Ascending aorta (tissue), 2 donors: Measurements from ENCODE around the gene OR5H2. TPM values are rescaled to one million over a fixed set of nuclear protein-coding genes. Genes with fewer than 3 reads are reported as not detected.

Experiments
- DNase-seq, 2 donors: peaks; one replicate each; pipeline ENCODE4 v3.0.0-alpha.2; 2019; ENCODE audit warnings: low spot score in 2 of 2
- H3K27ac ChIP-seq, 2 donors: fragments of 200-600 bp; sonication (generic); one replicate each; pipeline ENCODE4 v1.5.1; 2016 to 2017; ENCODE audit warnings: mild to moderate bottlenecking in 1 of 2
- H3K27me3 ChIP-seq: fragments of 200-600 bp; sonication (generic); one replicate; pipeline ENCODE4 v1.5.1; 2017
- H3K36me3 ChIP-seq, 2 donors: fragments of 200-600 bp; sonication (generic); one replicate each; pipeline ENCODE4 v1.5.1; 2016
- H3K4me1 ChIP-seq, 2 donors: fragments of 200-600 bp; sonication (generic); one replicate each; pipeline ENCODE4 v1.5.1; 2016 to 2017; ENCODE audit warnings: mild to moderate bottlenecking in 1 of 2
- H3K4me3 ChIP-seq, 2 donors: fragments of 200-600 bp; sonication (generic); one replicate each; pipeline ENCODE4 v1.5.1; 2016 to 2017; ENCODE audit warnings: mild to moderate bottlenecking in 1 of 2
- H3K9me3 ChIP-seq, 2 donors: fragments of 200-600 bp; sonication (generic); one replicate each; pipeline ENCODE4 v1.5.1; 2016
- intact Hi-C: fragments of 100-400 bp; cut with DNase I; formaldehyde crosslinking; loops from one replicate; pipeline ENCODE4 v1.15.1; 2023
- total RNA-seq: library from RNA; depleted of rRNA; stranded (reverse); fragments of >200 nt; gene quantifications from one replicate; pipeline ENCODE4 v1.1.0, GENCODE V29; 2016
- TF ChIP-seq, protein P1 (sequence below), 3 experiments: fragments of 200-600 bp in 2 of 3; fragments of 450-650 bp in 1 of 3; sonication (generic) in 2 of 3; IDR thresholded peaks; one replicate each; pipeline ENCODE4 v1.5.1; 2016 to 2019; ENCODE audit warnings: antibody characterized with exemption in 3 of 3, mild to moderate bottlenecking in 1 of 3, moderate library complexity in 1 of 3

The OR5H2 gene
- total RNA-seq, 1 donor from 2014 or later: not detected

DNA sequence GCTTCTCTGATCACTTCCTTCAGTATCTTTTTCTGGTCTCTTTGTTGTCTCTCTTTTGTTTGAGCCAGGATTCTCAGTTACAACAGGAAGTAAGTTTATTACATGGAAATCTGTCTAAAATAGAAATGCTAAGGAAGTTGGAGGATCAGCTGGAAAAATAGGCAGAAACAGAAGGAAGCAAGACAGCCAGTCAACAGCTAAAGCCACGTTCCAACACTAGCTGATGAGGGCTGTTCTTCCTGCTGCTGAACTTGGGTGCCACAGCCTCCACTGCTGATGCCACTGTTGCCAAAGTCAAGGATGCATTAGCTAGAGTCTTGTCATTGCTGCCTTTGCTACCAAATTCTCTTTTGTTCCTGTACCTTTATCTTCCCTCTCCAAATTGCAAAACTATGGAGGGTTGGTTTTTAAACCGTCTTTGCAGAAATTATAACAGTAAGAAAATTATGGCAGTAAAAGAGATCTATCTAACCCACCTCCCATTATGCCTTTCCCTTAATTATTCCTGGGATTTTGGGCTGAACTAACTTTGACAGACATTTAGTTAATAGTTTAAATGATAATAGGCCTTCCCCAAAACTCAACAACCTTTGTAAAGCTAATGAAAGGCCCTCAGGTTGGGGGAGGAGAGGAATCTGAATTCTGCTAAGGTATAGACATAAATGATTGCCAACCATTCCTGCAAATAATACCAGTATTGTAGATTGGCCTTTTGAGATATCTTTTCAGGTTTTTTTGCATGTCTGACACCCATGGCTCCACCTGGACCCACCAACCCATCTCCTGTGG, 44.0 kb downstream of the OR5H2 start:
- H3K36me3 ChIP-seq: no peaks in the 10 kb centered on the region
- H3K9me3 ChIP-seq: no peaks in the 10 kb centered on the region
- H3K27ac ChIP-seq: no peak overlapping the region
- intact Hi-C loops: loop anchor here (5.0 kb wide), 1 partner anchor 284 kb away; no protein-coding TSS in a partner anchor
- TF ChIP-seq, protein P1, sequence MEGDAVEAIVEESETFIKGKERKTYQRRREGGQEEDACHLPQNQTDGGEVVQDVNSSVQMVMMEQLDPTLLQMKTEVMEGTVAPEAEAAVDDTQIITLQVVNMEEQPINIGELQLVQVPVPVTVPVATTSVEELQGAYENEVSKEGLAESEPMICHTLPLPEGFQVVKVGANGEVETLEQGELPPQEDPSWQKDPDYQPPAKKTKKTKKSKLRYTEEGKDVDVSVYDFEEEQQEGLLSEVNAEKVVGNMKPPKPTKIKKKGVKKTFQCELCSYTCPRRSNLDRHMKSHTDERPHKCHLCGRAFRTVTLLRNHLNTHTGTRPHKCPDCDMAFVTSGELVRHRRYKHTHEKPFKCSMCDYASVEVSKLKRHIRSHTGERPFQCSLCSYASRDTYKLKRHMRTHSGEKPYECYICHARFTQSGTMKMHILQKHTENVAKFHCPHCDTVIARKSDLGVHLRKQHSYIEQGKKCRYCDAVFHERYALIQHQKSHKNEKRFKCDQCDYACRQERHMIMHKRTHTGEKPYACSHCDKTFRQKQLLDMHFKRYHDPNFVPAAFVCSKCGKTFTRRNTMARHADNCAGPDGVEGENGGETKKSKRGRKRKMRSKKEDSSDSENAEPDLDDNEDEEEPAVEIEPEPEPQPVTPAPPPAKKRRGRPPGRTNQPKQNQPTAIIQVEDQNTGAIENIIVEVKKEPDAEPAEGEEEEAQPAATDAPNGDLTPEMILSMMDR (IDR thresholded peaks at IDR 0.05): no peak
- H3K27me3 ChIP-seq: no peaks in the 10 kb centered on the region
- no peaks in the 10 kb centered on the region for H3K4me1 ChIP-seq
- DNase-seq: no peak
- no peak overlapping the region for H3K4me3 ChIP-seq

- TF ChIP-seq, protein P1 (IDR thresholded peaks at IDR 0.05): no peak
- H3K27ac ChIP-seq: no peak overlapping the region
- no peaks in the 10 kb centered on the region for H3K4me1 ChIP-seq
- no peaks in the 10 kb centered on the region for H3K36me3 ChIP-seq
- intact Hi-C loops: loop anchor here (5.0 kb wide), 1 partner anchor 285 kb away; no protein-coding TSS in a partner anchor
- H3K27me3 ChIP-seq: no peaks in the 10 kb centered on the region
- H3K9me3 ChIP-seq: no peaks in the 10 kb centered on the region
- H3K4me3 ChIP-seq: no peak overlapping the region
- DNase-seq: no peak
Measured at GRCh38 chr3:98326945-98327344, 44.6 kb downstream of the OR5H2 start.

DNA sequence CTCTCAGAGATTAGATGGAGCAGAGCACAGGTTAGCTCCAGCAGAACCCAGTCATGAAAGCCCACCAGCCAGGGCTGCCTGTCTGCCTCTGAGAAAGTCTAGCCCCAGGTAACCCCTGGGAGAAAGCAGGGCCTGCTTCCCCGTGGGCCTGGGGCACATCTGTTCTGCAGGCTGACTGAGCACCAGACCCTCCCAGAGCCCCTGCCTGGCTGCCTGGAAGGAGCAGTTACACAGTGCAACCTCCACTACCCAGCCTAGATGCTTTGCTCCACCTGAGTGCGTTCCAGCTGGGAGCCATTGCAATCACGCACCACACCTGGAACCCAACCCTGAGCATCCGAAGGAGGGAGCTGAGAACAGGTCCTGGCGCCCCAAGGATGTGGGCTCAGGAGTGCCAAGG, 46.6 kb downstream of the OR5H2 start:
- intact Hi-C loops: loop anchor here (5.0 kb wide), 1 partner anchor 287 kb away; no protein-coding TSS in a partner anchor
- Histone ChIP-seq H3K4me3 (no peak overlapping the region), H3K27me3 (no peaks in the 10 kb centered on the region), H3K36me3 (no peaks in the 10 kb centered on the region), H3K27ac (no peak overlapping the region), H3K4me1 (no peaks in the 10 kb centered on the region), H3K9me3 (no peaks in the 10 kb centered on the region)
- DNase-seq: no peak
- TF ChIP-seq, protein P1 (IDR thresholded peaks at IDR 0.05): no peak

GRCh38 chr3:98329392-98330124, 47.3 kb downstream of the OR5H2 start:
- no peak overlapping the region for H3K4me3 ChIP-seq
- no peaks in the 10 kb centered on the region for H3K27me3 ChIP-seq
- intact Hi-C loops: loop anchor here (5.0 kb wide), 1 partner anchor 287 kb away; no protein-coding TSS in a partner anchor
- DNase-seq: no peak
- TF ChIP-seq, protein P1 (IDR thresholded peaks at IDR 0.05): peak in 2 of 3 experiments; percentile 32 to 40
- no peaks in the 10 kb centered on the region for H3K36me3 ChIP-seq
- no peaks in the 10 kb centered on the region for H3K4me1 ChIP-seq
- no peak overlapping the region for H3K27ac ChIP-seq
- no peaks in the 10 kb centered on the region for H3K9me3 ChIP-seq

DNA sequence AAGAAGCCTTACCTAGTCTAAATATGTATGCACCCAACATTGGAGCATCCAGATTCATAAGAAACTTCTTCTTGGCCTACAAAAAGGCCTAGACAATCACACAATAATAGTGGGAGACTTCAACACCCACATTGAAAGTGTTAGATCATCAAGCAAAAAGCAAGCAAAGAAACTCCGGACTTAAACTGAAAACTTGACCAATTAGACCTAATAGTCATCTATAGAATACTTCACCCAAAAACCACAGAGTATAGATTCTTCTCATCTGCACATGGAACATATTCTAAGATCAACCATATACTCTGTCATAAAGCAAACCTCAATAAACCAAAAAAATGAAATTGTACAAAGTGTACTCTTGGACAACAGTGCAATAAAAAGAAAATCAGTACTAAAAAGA, 49.0 kb downstream of the OR5H2 start:
- DNase-seq: no peak
- Histone ChIP-seq H3K4me3 (no peak overlapping the region), H3K4me1 (no peaks in the 10 kb centered on the region), H3K27me3 (no peaks in the 10 kb centered on the region), H3K9me3 (no peaks in the 10 kb centered on the region), H3K27ac (no peak overlapping the region), H3K36me3 (no peaks in the 10 kb centered on the region)
- intact Hi-C loops: no loop called here
- TF ChIP-seq, protein P1 (IDR thresholded peaks at IDR 0.05): no peak

Other genes with a start within 250 kb of the OR5H2 start
- gene GABRR3, start 247.2 kb upstream of the OR5H2 start, total RNA-seq: not detected
- not detected for gene OR5AC2, start 195.3 kb upstream of the OR5H2 start, total RNA-seq
- not detected for gene OR5H1, start 151.8 kb upstream of the OR5H2 start, total RNA-seq
- not detected for gene OR5H14, start 135.0 kb upstream of the OR5H2 start, total RNA-seq
- not detected for gene OR5H15, start 115.8 kb upstream of the OR5H2 start, total RNA-seq
- gene OR5H6, start 18.3 kb upstream of the OR5H2 start, total RNA-seq: not detected
- not detected for gene OR5K4, start 71.3 kb downstream of the OR5H2 start, total RNA-seq
- not detected for gene OR5K3, start 108.2 kb downstream of the OR5H2 start, total RNA-seq
- gene OR5K1, start 180.7 kb downstream of the OR5H2 start, total RNA-seq: 4.7 TPM
- not detected for gene OR5K2, start 215.2 kb downstream of the OR5H2 start, total RNA-seq
- 171 TPM for gene CLDND1, start 240.4 kb downstream of the OR5H2 start, total RNA-seq
- gene GPR15, start 249.5 kb downstream of the OR5H2 start, total RNA-seq: not detected